Upper lobe of left lung (tissue), 6 donors: ENCODE data around the gene ADCY7. TPM values are rescaled to one million over a fixed set of nuclear protein-coding genes. Genes with fewer than 3 reads are reported as not detected.

Source experiments
- ATAC-seq, 2 donors: fragments of 200-7000 bp; cut with Tn5 transposase; one replicate each; pipeline ENCODE4 v1.9.1; 2022; ENCODE audit warnings: mild to moderate bottlenecking in 2 of 2, moderate library complexity in 2 of 2; ENCODE audit not compliant: low FRiP score in 2 of 2
- DNase-seq, 2 donors: peaks; one replicate each; pipeline ENCODE4 v3.0.0-alpha.2; 2019 to 2020
- H3K27ac ChIP-seq, 4 donors: fragments of 200-600 bp; sonication (generic); one replicate each; pipeline ENCODE4 v1.5.1; 2016 to 2019
- H3K27me3 ChIP-seq, 4 donors: fragments of 200-600 bp; sonication (generic); one replicate each; pipeline ENCODE4 v1.5.1; 2017 to 2019
- H3K36me3 ChIP-seq, 4 donors: fragments of 200-600 bp; sonication (generic); one replicate each; pipeline ENCODE4 v1.5.1; 2016 to 2019
- H3K4me1 ChIP-seq, 4 donors: fragments of 200-600 bp; sonication (generic); one replicate each; pipeline ENCODE4 v1.5.1; 2018 to 2019
- H3K4me3 ChIP-seq, 4 donors: fragments of 200-600 bp; sonication (generic); one replicate each; pipeline ENCODE4 v1.5.1; 2017 to 2019; ENCODE audit warnings: mild to moderate bottlenecking in 2 of 4, moderate library complexity in 1 of 4
- H3K9me3 ChIP-seq, 4 donors: fragments of 200-600 bp; sonication (generic); one replicate each; pipeline ENCODE4 v1.5.1; 2018 to 2019
- CTCF ChIP-seq, 6 experiments: fragments of 450-650 bp in 4 of 6; fragments of 200-600 bp in 2 of 6; sonication (generic) in 2 of 6; IDR thresholded peaks; one replicate each; pipeline ENCODE4 v1.5.1; 2016 to 2019; ENCODE audit warnings: antibody characterized with exemption in 6 of 6
- EP300 ChIP-seq, 4 donors: sonication (generic); formaldehyde crosslinking; IDR thresholded peaks; one replicate each; pipeline ENCODE4 v1.5.1; 2017; ENCODE audit warnings: antibody characterized with exemption in 4 of 4, control low read depth in 2 of 4
- POLR2A ChIP-seq, 4 donors: fragments of 450-650 bp; IDR thresholded peaks; one replicate each; pipeline ENCODE4 v1.5.1; 2016 to 2017; ENCODE audit warnings: antibody characterized with exemption in 4 of 4, mild to moderate bottlenecking in 2 of 4
- POLR2AphosphoS5 ChIP-seq, 2 donors: sonication (generic); formaldehyde crosslinking; IDR thresholded peaks; one replicate each; pipeline ENCODE4 v1.5.1; 2017; ENCODE audit warnings: antibody characterized with exemption in 2 of 2
- WGBS, 2 donors: methylation state at CpG; one replicate each; pipeline ENCODE4 v1.1.5; 2017 to 2018; 5-methylcytosine and 5-hydroxymethylcytosine counted together
- total RNA-seq, 6 donors: library from RNA; depleted of rRNA in 4 of 6; stranded (reverse); fragments of >200 nt in 4 of 6; gene quantifications; one replicate each; pipeline versions ENCODE4 v1.1.0 to v1.2.1, GENCODE V29; 2016 to 2021
- donor health status: DM: no; HTN: no; CAD: no; lungs with moderate emphysema.
- donor health status: DM: no; HTN: yes; CAD: no; lungs with severe emphysema.

Gene ADCY7
- total RNA-seq, 6 donors from 2014 or later, result 46.9 to 177 (median 101) TPM

- Histone ChIP-seq H3K27ac (no peak overlapping the region), H3K4me1 (peaks cover 15 to 32% (median 29%) of the 10 kb centered on the region in 4 donors), H3K4me3 (no peak overlapping the region), H3K9me3 (no peaks in the 10 kb centered on the region), H3K27me3 (no peaks in the 10 kb centered on the region), H3K36me3 (no peaks in the 10 kb centered on the region)
- TF ChIP-seq POLR2A (IDR thresholded peaks at IDR 0.05) (no peak), EP300 (IDR thresholded peaks at IDR 0.05) (no peak), POLR2AphosphoS5 (IDR thresholded peaks at IDR 0.05) (no peak), CTCF (IDR thresholded peaks at IDR 0.05) (no peak)
- ATAC-seq (no peak), DNase-seq (no peak)
- 93 to 95% methylated on average over 2 of the region's 2 CpGs for WGBS, 2 donors
Observed at GRCh38 chr16:50255538-50255937, 10.8 kb upstream of the ADCY7 start.

DNA sequence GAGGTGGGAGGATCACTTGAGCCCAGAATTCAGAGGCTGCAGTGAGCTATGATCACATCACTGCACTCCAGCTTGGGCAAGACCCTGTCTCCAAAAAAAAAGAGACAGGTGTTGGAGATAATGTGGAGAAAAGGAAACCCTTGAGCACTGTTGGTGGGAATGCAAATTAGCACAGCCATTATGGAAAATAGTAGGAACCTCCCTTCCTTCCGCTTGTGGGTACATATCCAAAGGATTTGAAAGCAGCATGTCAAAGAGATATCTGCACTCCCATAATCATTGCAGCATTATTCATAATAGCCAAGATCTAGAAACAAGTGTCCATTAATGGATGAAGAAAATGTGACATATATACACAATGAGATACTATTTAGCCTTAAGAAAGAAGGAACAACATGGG, 9.7 kb upstream of the ADCY7 start:
- Histone ChIP-seq H3K36me3 (no peaks in the 10 kb centered on the region), H3K9me3 (no peaks in the 10 kb centered on the region), H3K27me3 (no peaks in the 10 kb centered on the region), H3K4me1 (peaks cover 16 to 29% (median 26%) of the 10 kb centered on the region in 4 donors), H3K27ac (no peak overlapping the region), H3K4me3 (no peak overlapping the region)
- no peak for DNase-seq
- no peak for TF ChIP-seq EP300 (IDR thresholded peaks at IDR 0.05)
- TF ChIP-seq POLR2A (IDR thresholded peaks at IDR 0.05), result no peak
- no peak for TF ChIP-seq CTCF (IDR thresholded peaks at IDR 0.05)
- no peak for TF ChIP-seq POLR2AphosphoS5 (IDR thresholded peaks at IDR 0.05)
- no peak for ATAC-seq
- WGBS, 2 donors, result 95 to 97% methylated on average over 1 of the region's 1 CpG

DNA sequence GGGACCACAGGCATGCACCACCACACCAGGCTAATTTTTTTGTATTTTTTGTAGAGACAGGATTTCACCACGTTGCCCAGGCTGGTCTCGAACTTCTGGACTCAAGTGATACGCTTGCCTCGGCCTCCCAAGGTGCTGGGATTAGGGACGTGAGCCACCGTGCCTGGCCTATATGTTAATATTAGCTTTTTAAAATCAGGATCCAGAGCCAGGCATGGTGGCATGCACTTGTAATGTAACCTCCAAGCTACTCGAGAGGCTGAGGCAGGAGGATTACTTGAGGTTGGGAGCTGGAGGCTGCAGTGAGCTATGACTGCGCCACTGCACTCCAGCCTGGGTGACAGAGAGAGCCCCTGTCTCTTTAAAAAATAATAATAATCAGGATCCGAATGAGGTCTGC, 8.5 kb upstream of the ADCY7 start:
- WGBS, 2 donors, result 89 to 93% methylated on average over 9 of the region's 9 CpGs

DNA sequence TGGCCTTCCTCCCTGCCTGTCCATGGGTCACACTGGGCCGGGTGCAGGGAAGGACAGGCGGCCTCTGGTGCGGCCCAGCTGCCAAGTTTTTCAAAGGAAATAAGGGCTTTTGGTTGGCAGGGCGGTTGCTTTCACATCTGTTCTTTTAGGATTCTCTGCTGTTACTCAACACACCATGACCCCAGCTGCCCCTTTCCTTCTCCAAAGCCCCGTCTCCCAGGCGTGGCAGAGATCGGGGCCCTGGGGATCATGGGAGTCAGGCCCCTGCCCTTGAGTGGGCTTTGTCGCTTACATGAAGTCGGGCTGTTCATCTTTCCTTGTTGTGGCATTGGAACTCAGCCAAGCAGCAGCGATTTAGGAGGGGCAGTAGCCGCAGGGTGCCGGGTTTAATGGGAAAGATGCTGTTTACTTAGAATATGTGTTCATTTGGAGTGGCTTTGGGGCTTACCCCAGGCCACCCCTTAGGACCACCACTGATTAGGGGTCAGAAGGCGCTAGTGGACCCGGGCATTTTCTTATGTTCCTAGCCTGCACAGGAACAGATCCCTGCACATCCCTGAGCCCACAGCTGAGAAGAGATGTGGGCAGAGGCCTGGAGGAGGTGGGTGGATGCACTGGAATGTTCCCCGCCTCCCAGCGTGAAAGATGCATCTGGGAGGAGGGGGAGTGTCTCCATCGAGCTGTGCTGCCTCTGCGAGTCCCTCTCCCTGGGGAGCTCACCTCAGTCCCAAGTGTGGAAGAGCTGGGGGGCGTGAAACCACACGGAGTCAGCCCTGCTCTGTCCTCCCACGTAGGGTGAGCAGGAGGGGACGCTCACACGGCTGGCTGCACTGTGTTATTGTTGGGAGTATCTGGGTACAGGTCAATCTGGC, 6.8 kb upstream of the ADCY7 start:
- Histone ChIP-seq H3K9me3 (no peaks in the 10 kb centered on the region), H3K27ac (peak overlapping the region in 3 of 4 donors; percentile 16 to 37 (median 24)), H3K27me3 (no peaks in the 10 kb centered on the region), H3K36me3 (no peaks in the 10 kb centered on the region), H3K4me3 (no peak overlapping the region), H3K4me1 (peaks cover 17 to 32% (median 21%) of the 10 kb centered on the region in 4 donors)
- peak; percentile 48 to 54 for DNase-seq
- TF ChIP-seq POLR2AphosphoS5 (IDR thresholded peaks at IDR 0.05) (peak in 1 of 2 donors; percentile 12), POLR2A (IDR thresholded peaks at IDR 0.05) (no peak), CTCF (IDR thresholded peaks at IDR 0.05) (no peak)
- 40 to 43% methylated on average over 23 of the region's 23 CpGs for WGBS, 2 donors
- ATAC-seq, result peak in 1 of 2 donors; percentile 81

More for the DNA sequence above, 8.5 kb upstream of the ADCY7 start:
- Histone ChIP-seq H3K36me3 (no peaks in the 10 kb centered on the region), H3K4me3 (no peak overlapping the region), H3K9me3 (no peaks in the 10 kb centered on the region), H3K4me1 (peaks cover 17 to 25% (median 21%) of the 10 kb centered on the region in 4 donors), H3K27ac (no peak overlapping the region), H3K27me3 (no peaks in the 10 kb centered on the region)
- ATAC-seq (no peak), DNase-seq (peak in 1 of 2 donors; percentile 15)
- TF ChIP-seq EP300 (IDR thresholded peaks at IDR 0.05) (no peak), POLR2A (IDR thresholded peaks at IDR 0.05) (no peak), POLR2AphosphoS5 (IDR thresholded peaks at IDR 0.05) (no peak), CTCF (IDR thresholded peaks at IDR 0.05) (no peak)
